A673 (cell line): ENCODE measurements around the gene FES.

ENCODE experiments used
- CTCF ChIP-seq: fragments of 300-800, 200-600 bp; sonication (generic); conservative IDR thresholded peaks from 2 replicates; pipeline ENCODE4 v1.5.1; 2017; ENCODE audit warnings: low read depth, mild to moderate bottlenecking, antibody characterized with exemption, low read length, moderate library complexity, mixed read lengths
- EZH2 ChIP-seq: fragments of 200-600 bp; sonication (generic); IDR thresholded peaks from 2 replicates; pipeline ENCODE4 v1.6.1; 2017; ENCODE audit warnings: borderline replicate concordance, low read depth, mild to moderate bottlenecking, mixed read lengths, antibody characterized with exemption, low read length; ENCODE audit not compliant: poor library complexity, severe bottlenecking

- TF ChIP-seq CTCF, result no peak
- no peak for TF ChIP-seq EZH2
Observed at GRCh38 chr15:90931575-90931827, 47.2 kb downstream of the FES start.
